ENCODE results near the gene TBX18.

The TBX18 gene

GRCh38 chr6:84667252-84668213, 96.9 kb downstream of the TBX18 start:
- no peak for DNase-seq

GRCh38 chr6:84665401-84665800, 99.0 kb downstream of the TBX18 start:
- no peak for DNase-seq

GRCh38 chr6:84663866-84664265, 100.5 kb downstream of the TBX18 start:
- DNase-seq = no peak

GRCh38 chr6:84657486-84657885, 106.9 kb downstream of the TBX18 start:
- no peak for DNase-seq

- DNase-seq = no peak
Observed at GRCh38 chr6:84657025-84657424, 107.4 kb downstream of the TBX18 start.

- no peak for DNase-seq
Observed at GRCh38 chr6:84653027-84653551, 111.3 kb downstream of the TBX18 start.

- no peak for DNase-seq
Observed at GRCh38 chr6:84652356-84653026, 111.9 kb downstream of the TBX18 start.

- DNase-seq = no peak
Observed at GRCh38 chr6:84651583-84651982, 112.8 kb downstream of the TBX18 start.

- no peak for DNase-seq
Observed at GRCh38 chr6:84648444-84648843, 116.0 kb downstream of the TBX18 start.

- DNase-seq = no peak
Observed at GRCh38 chr6:84645563-84646266, 118.7 kb downstream of the TBX18 start.

GRCh38 chr6:84645000-84645399, 119.4 kb downstream of the TBX18 start:
- DNase-seq = no peak

- no peak for DNase-seq
Observed at GRCh38 chr6:84643778-84644177, 120.6 kb downstream of the TBX18 start.

GRCh38 chr6:84641076-84641475, 123.3 kb downstream of the TBX18 start:
- DNase-seq = no peak

- DNase-seq = no peak
Observed at GRCh38 chr6:84639396-84639795, 125.0 kb downstream of the TBX18 start.

- DNase-seq = no peak
Observed at GRCh38 chr6:84638286-84638685, 126.1 kb downstream of the TBX18 start.
